GM13976 (cell line): Measurements from ENCODE around the gene CC2D2B.
"Not testable (repeated sequence)": the region's sequence is repeated elsewhere in the genome, so short reads cannot be mapped to it uniquely, and the experiment has no call there.

Experiments used
- DNase-seq: peaks from one replicate; pipeline ENCODE4 v3.0.0; 2012; ENCODE audit warnings: low spot score
- in situ Hi-C: fragments of 300-500 bp; cut with MboI; formaldehyde crosslinking; loops from one replicate; pipeline ENCODE4 v1.12.0; 2022; ENCODE audit warnings: low sequenced_read_pairs, mixed read lengths, inconsistent platforms; ENCODE audit not compliant: unreplicated experiment
- TF ChIP-seq, protein P1 (sequence below): IDR thresholded peaks from 2 replicates; pipeline ENCODE4 v1.5.1; 2012; ENCODE audit warnings: borderline replicate concordance, mild to moderate bottlenecking; ENCODE audit not compliant: insufficient read depth; ENCODE audit errors: extremely low read depth, missing control alignments, control extremely low read depth

The CC2D2B gene

DNA sequence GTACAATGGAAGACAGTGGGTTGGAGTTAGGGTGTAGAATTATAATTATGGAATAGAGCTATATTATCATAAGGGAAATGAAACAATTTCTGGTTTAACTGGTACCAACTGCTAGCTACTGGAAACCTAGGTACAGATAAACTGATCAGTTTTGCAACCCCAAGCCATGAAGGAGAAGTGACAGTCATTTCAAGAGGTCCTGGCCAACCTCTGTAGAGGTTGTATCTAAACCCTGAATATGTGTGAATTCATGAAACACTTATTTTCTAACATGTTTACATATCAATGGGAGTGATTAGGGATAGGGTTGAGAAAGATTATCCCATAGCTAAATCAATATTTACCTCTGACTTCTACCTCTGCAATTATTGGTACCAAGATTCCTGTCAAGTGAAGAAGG, 29.9 kb upstream of the CC2D2B start:
- in situ Hi-C loops, result no loop called here
- TF ChIP-seq, protein P1, sequence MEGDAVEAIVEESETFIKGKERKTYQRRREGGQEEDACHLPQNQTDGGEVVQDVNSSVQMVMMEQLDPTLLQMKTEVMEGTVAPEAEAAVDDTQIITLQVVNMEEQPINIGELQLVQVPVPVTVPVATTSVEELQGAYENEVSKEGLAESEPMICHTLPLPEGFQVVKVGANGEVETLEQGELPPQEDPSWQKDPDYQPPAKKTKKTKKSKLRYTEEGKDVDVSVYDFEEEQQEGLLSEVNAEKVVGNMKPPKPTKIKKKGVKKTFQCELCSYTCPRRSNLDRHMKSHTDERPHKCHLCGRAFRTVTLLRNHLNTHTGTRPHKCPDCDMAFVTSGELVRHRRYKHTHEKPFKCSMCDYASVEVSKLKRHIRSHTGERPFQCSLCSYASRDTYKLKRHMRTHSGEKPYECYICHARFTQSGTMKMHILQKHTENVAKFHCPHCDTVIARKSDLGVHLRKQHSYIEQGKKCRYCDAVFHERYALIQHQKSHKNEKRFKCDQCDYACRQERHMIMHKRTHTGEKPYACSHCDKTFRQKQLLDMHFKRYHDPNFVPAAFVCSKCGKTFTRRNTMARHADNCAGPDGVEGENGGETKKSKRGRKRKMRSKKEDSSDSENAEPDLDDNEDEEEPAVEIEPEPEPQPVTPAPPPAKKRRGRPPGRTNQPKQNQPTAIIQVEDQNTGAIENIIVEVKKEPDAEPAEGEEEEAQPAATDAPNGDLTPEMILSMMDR, result no peak
- DNase-seq, result no peak

DNA sequence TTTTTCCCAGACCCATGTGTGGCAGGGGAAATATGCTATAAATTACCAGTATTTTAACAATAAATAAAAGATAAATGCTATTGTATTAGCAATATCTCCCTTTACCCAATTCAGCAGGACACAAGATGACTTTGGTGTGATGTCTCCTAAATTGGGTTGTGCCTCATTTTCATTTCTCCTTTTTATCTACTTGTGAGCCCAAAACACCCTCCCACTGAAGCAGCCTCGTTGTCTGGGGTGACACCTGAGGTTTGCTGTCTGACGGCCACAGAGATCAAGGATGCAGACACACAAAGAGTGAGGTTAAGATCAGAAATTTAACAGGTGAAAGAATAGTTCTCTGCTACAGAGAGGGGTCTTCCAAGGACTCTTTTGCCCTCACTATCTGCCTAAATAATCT, 27.1 kb upstream of the CC2D2B start:
- in situ Hi-C loops, result no loop called here
- TF ChIP-seq, protein P1, result no peak
- DNase-seq, result peak; percentile 61

DNA sequence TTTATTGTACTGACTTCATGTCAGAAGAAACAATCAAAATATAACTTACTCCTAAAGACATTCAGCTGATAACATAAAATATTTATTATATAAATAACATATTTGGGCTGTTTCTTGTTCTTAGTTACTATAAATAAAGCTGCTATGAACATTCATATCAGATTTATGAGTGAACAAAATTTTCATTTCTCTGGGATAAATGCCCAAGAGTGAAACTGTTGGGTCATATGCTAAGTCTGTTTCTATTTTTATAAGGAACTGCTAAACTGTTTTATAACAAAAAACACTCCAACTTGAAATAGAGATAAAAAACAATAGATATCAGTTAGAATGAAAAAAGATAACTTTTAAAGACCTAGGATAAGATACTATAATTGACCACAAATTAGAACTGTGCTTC, 26.5 kb upstream of the CC2D2B start:
- TF ChIP-seq, protein P1, result no peak
- in situ Hi-C loops, result no loop called here

DNA sequence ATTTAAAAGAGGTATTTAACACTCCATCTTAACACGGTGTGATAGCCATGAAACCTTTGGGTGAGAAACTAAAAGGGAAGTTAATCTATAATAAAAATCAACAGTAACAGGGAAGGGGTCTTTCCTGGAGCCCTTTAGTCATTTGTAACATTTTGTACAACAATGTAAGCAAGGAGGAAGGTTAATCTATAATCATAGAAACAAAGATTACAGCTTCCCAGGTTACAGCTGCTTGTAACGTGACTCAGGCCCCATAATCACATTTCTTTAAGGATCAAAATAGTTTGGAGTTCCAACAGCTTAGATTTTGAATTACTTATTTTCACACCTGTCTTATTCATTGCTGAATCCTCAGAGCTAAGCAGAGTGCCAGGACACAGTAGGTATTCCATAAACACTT, 17.9 kb upstream of the CC2D2B start:
- DNase-seq, result no peak
- TF ChIP-seq, protein P1, result no peak
- in situ Hi-C loops, result no loop called here

More for the DNA sequence above, 26.5 kb upstream of the CC2D2B start:
- DNase-seq, result no peak

DNA sequence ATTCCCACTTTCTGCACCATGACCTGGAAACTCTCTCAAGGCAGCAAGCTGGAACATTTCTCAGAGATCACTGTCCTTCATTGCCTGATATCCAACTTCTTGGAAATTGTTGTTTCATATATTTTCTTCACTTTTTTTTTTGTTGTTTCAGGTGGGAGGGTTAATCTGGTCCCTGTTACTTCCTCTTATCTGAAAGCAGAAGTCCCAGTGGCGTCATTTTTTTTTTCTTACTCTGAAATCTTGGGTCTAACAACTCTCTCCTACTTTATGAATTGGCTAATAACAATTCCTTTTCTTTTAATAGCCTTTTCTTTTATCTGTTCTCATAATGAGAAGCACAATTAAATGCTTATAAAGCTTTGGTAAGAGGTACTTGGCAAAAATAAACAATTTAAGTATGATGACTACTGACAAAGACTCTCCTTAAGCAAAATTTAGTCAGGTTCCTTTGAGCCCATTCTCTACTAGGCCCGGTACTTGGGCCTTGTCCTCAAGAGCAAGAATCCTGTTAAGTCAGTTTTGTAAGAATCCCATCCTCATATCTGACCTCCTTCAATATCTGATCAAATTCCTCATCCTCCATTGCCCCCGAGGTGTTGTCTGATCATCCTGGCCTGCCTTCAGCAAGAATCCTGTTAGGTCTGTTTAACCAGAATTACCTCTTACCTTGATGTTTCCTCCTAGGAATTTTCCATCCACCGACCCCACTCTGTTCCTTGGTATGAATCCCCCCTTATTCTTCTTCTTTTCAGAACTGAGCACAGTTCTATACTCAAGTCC, 11.5 kb upstream of the CC2D2B start:
- TF ChIP-seq, protein P1, result no peak
- no peak for DNase-seq
- in situ Hi-C loops, result no loop called here

DNA sequence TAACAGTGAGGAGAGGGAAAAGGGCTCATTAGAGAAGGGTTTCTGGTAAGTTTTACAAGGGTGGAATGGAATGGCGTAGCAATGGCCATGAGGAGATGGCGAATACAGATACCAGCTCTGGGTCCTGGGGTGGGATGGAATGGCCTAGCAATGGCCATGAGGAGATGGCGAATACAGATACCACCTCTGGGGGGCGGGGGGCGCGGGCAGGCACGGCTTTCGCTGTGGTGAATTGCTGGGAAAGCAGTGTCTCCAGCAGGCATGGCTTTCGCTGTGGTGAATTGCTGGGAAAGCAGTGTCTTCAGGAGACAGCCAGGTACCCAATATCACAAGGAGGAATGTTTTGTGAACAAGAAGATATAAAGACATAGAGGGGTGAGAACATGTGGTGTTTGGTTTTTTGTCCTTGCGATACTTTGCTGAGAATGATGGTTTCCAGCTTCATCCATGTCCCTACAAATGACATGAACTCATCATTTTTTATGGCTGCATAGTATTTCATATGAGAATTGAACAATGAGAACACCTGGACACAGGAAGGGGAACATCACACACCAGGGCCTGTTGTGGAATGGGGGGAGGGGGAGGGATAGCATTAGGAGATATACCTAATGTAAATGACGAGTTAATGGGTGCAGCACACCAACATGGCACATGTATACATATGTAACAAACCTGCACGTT, 1.7 kb upstream of the CC2D2B start:
- in situ Hi-C loops, DNase-seq: not testable (repeated sequence)
